GM19395 (cell line): ENCODE measurements around the gene DENND5B.
"Not testable (repeated sequence)": the region's sequence is repeated elsewhere in the genome, so short reads cannot be mapped to it uniquely, and the experiment has no call there.

Experiments
- ATAC-seq: cut with Tn5 transposase; IDR thresholded peaks from one replicate; pipeline ENCODE4 v1.9.1; 2021; ENCODE audit warnings: mild to moderate bottlenecking, moderate library complexity; ENCODE audit not compliant: unreplicated experiment

Gene DENND5B

GRCh38 chr12:31508436-31509150 lies 82.3 kb downstream of the DENND5B start:
- no peak for ATAC-seq

- no peak for ATAC-seq
Observed at GRCh38 chr12:31507966-31508365, 83.0 kb downstream of the DENND5B start.

- no peak for ATAC-seq
Observed at GRCh38 chr12:31506515-31507306, 84.2 kb downstream of the DENND5B start.

- ATAC-seq = no peak
Observed at GRCh38 chr12:31504625-31505222, 86.2 kb downstream of the DENND5B start.

GRCh38 chr12:31501014-31501413 lies 89.9 kb downstream of the DENND5B start:
- not testable (repeated sequence) for ATAC-seq

GRCh38 chr12:31499567-31499966 lies 91.4 kb downstream of the DENND5B start:
- no peak for ATAC-seq

- ATAC-seq = no peak
Observed at GRCh38 chr12:31498424-31498823, 92.5 kb downstream of the DENND5B start.

GRCh38 chr12:31496257-31496656 lies 94.7 kb downstream of the DENND5B start:
- ATAC-seq = no peak

GRCh38 chr12:31494455-31494854 lies 96.5 kb downstream of the DENND5B start:
- no peak for ATAC-seq

GRCh38 chr12:31492599-31493196 lies 98.2 kb downstream of the DENND5B start:
- ATAC-seq = no peak

GRCh38 chr12:31491841-31492598 lies 98.9 kb downstream of the DENND5B start:
- no peak for ATAC-seq

- ATAC-seq = no peak
Observed at GRCh38 chr12:31491241-31491794, 99.6 kb downstream of the DENND5B start.

GRCh38 chr12:31488737-31489338 lies 102.1 kb downstream of the DENND5B start:
- ATAC-seq = no peak

GRCh38 chr12:31485571-31485970 lies 105.4 kb downstream of the DENND5B start:
- no peak for ATAC-seq

GRCh38 chr12:31482816-31483215 lies 108.1 kb downstream of the DENND5B start:
- ATAC-seq = no peak

- ATAC-seq = no peak
Observed at GRCh38 chr12:31481415-31481814, 109.5 kb downstream of the DENND5B start.

- ATAC-seq = peak; percentile 51
Observed at GRCh38 chr12:31479516-31480210, 111.3 kb downstream of the DENND5B start.

- no peak for ATAC-seq
Observed at GRCh38 chr12:31478898-31479297, 112.0 kb downstream of the DENND5B start.

- ATAC-seq = no peak
Observed at GRCh38 chr12:31478425-31478824, 112.5 kb downstream of the DENND5B start.
